C4-2B (cell line): ENCODE results near the gene ACBD4.

Experiments used
- ZFX ChIP-seq: fragments of 450-650 bp; IDR thresholded peaks from 2 replicates; pipeline ENCODE4 v1.6.1; 2017
- TF ChIP-seq, protein P1 (sequence below): fragments of 450-650 bp; conservative IDR thresholded peaks from 2 replicates; pipeline ENCODE4 v1.5.1; 2017; ENCODE audit warnings: mild to moderate bottlenecking

DNA sequence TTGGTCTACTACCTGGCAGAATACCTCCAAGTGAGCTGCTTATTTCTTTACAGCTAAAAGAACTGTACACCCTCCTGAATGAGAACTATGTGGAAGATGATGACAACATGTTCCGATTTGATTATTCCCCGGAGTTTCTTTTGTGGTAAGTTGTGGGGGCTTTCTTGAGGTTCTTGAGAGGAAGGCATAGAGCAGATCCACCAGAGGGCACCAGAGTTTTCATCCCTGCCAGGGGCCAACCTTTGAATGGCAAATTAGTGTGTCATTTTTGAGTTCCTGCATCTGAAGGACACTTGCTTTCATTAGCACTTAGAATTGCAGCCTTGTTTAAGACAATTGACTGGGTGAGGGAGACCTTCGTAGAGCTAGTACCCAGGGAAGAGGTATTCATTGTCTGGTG lies 39.3 kb upstream of the ACBD4 start:
- TF ChIP-seq, protein P1, sequence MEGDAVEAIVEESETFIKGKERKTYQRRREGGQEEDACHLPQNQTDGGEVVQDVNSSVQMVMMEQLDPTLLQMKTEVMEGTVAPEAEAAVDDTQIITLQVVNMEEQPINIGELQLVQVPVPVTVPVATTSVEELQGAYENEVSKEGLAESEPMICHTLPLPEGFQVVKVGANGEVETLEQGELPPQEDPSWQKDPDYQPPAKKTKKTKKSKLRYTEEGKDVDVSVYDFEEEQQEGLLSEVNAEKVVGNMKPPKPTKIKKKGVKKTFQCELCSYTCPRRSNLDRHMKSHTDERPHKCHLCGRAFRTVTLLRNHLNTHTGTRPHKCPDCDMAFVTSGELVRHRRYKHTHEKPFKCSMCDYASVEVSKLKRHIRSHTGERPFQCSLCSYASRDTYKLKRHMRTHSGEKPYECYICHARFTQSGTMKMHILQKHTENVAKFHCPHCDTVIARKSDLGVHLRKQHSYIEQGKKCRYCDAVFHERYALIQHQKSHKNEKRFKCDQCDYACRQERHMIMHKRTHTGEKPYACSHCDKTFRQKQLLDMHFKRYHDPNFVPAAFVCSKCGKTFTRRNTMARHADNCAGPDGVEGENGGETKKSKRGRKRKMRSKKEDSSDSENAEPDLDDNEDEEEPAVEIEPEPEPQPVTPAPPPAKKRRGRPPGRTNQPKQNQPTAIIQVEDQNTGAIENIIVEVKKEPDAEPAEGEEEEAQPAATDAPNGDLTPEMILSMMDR = peak; percentile 63
- no peak for TF ChIP-seq ZFX
